ENCODE measurements around the gene ATXN7L2.

Gene ATXN7L2

GRCh38 chr1:109541102-109541501 lies 57.4 kb downstream of the ATXN7L2 start:
- no peak for DNase-seq (ENCODE audit: extremely low read depth in 1 of 2, low read depth in 1 of 2)
